Heart left ventricle (tissue), 13 donors: ENCODE results near the gene WFDC12.

Experiments
- CTCF ChIP-seq, 12 donors: fragments of 200-600 bp; sonication (generic) in 4 of 12; IDR thresholded peaks; one replicate each; pipeline versions ENCODE4 v1.5.0 to v1.8.0; 2018 to 2022; ENCODE audit warnings: antibody characterized with exemption in 12 of 12, mild to moderate bottlenecking in 5 of 12
- POLR2A ChIP-seq, 2 donors: fragments of 450-650 bp; IDR thresholded peaks; one replicate each; pipeline ENCODE4 v1.6.1; 2017; ENCODE audit warnings: antibody characterized with exemption in 2 of 2, mild to moderate bottlenecking in 2 of 2, moderate library complexity in 2 of 2
- donor health status: ischemic (EF 13 %, LVEDD 7.1; RV severe dilation, severe dysfunction).
- donor health status: DM: no; HTN: yes; CAD: no.
- donor health status: DM: no; HTN: no; CAD: no.
- donor health status: ischemic (EF 25% LVEDD 6.9; RV normal size, moderate dysfunction).
- donor health status: ischemic (EF 25% LVEDD 5.7; RV mildly dilated, moderate dysfunction).
- donor health status: ischemic (EF 35%, LVEDD 5.7; RV mildly dilated, moderate dysfunction).
- donor health status: nonischemic (EF 11% LVEDD 7.7; RV severe dilation, severe dysfunction).
- donor health status: DM: yes; HTN: yes; CAD: no.
- donor health status: PGD.
- donor health status: ischemic (EF 29% LVEDD 5.4; RV normal size, mild dysfunction).
- donor health status: nonischemic (EF 23%, LVEDD 6.1; RV moderate dilation, normal function).

GRCh38 chr20:45087097-45087790 is 37.0 kb downstream of the WFDC12 start:
- TF ChIP-seq CTCF (IDR thresholded peaks at IDR 0.05) (no peak), POLR2A (IDR thresholded peaks at IDR 0.05) (no peak)
